Measurements from ENCODE around the gene MRPS27. TPM values are rescaled to one million over a fixed set of nuclear protein-coding genes. Genes with fewer than 3 reads are reported as not detected.

The MRPS27 gene
- total RNA-seq, 4 donors from 2014 or later = 48.6 to 57.9 (median 55.1) TPM

GRCh38 chr5:72223371-72223770 lies 96.7 kb downstream of the MRPS27 start:
- H3K36me3 ChIP-seq = peaks cover 0 to 93% of the 10 kb centered on the region in 2 donors
- H3K4me1 ChIP-seq = peaks cover 0 to 11% (median 5%) of the 10 kb centered on the region in 3 donors
- no peak for ATAC-seq
- H3K9me3 ChIP-seq = no peaks in the 10 kb centered on the region
- H3K27ac ChIP-seq = no peak overlapping the region
- TF ChIP-seq POLR2A (IDR thresholded peaks at IDR 0.05) (no peak), POLR2AphosphoS5 (IDR thresholded peaks at IDR 0.05) (no peak), CTCF (IDR thresholded peaks at IDR 0.05) (no peak), EP300 (IDR thresholded peaks at IDR 0.05) (no peak)
- H3K27me3 ChIP-seq = no peaks in the 10 kb centered on the region
- H3K4me3 ChIP-seq = no peak overlapping the region
- 91 to 96% methylated on average over 4 of the region's 4 CpGs for WGBS, 2 donors (ENCODE audit: low coverage in 1 of 2)

- Histone ChIP-seq H3K4me1 (peaks cover 0 to 11% (median 5%) of the 10 kb centered on the region in 3 donors), H3K36me3 (peaks cover 0 to 95% of the 10 kb centered on the region in 2 donors), H3K27me3 (no peaks in the 10 kb centered on the region), H3K27ac (no peak overlapping the region), H3K4me3 (no peak overlapping the region), H3K9me3 (no peaks in the 10 kb centered on the region)
- WGBS, 2 donors (ENCODE audit: low coverage in 1 of 2) = 73 to 95% methylated on average over 1 of the region's 1 CpG
- no peak for ATAC-seq
- TF ChIP-seq POLR2AphosphoS5 (IDR thresholded peaks at IDR 0.05) (no peak), EP300 (IDR thresholded peaks at IDR 0.05) (no peak)
Measured at GRCh38 chr5:72222521-72222920, 97.5 kb downstream of the MRPS27 start.

- 85% methylated on average over 4 of the region's 4 CpGs; no CpG with 5 or more reads in 1 of the 2 donors for WGBS, 2 donors (ENCODE audit: low coverage in 1 of 2)
- H3K36me3 ChIP-seq = peaks cover 0 to 96% of the 10 kb centered on the region in 2 donors
Measured at GRCh38 chr5:72221541-72221940, 98.5 kb downstream of the MRPS27 start.

GRCh38 chr5:72221099-72221498 lies 98.9 kb downstream of the MRPS27 start:
- WGBS, 2 donors (ENCODE audit: low coverage in 1 of 2) = 100% methylated on average over 1 of the region's 1 CpG
- Histone ChIP-seq H3K36me3 (peaks cover 0 to 94% of the 10 kb centered on the region in 2 donors), H3K4me1 (peaks cover 0 to 11% (median 5%) of the 10 kb centered on the region in 3 donors), H3K27me3 (no peaks in the 10 kb centered on the region), H3K27ac (no peak overlapping the region), H3K4me3 (no peak overlapping the region), H3K9me3 (no peaks in the 10 kb centered on the region)
- TF ChIP-seq POLR2AphosphoS5 (IDR thresholded peaks at IDR 0.05) (no peak), POLR2A (IDR thresholded peaks at IDR 0.05) (no peak), CTCF (IDR thresholded peaks at IDR 0.05) (no peak), EP300 (IDR thresholded peaks at IDR 0.05) (no peak)
- no peak for ATAC-seq

More at GRCh38 chr5:72221541-72221940, 98.5 kb downstream of the MRPS27 start:
- Histone ChIP-seq H3K4me3 (no peak overlapping the region), H3K27me3 (no peaks in the 10 kb centered on the region), H3K27ac (no peak overlapping the region), H3K4me1 (peaks cover 0 to 11% (median 5%) of the 10 kb centered on the region in 3 donors), H3K9me3 (no peaks in the 10 kb centered on the region)
- TF ChIP-seq POLR2AphosphoS5 (IDR thresholded peaks at IDR 0.05) = no peak
- no peak for TF ChIP-seq POLR2A (IDR thresholded peaks at IDR 0.05)
- no peak for TF ChIP-seq EP300 (IDR thresholded peaks at IDR 0.05)
- no peak for TF ChIP-seq CTCF (IDR thresholded peaks at IDR 0.05)
- ATAC-seq = no peak

- TF ChIP-seq POLR2A (IDR thresholded peaks at IDR 0.05) (no peak), EP300 (IDR thresholded peaks at IDR 0.05) (no peak)
- H3K9me3 ChIP-seq = no peaks in the 10 kb centered on the region
- ATAC-seq = no peak
- no peak overlapping the region for H3K4me3 ChIP-seq
- no peak overlapping the region for H3K27ac ChIP-seq
- no peaks in the 10 kb centered on the region for H3K27me3 ChIP-seq
- peaks cover 0 to 54% of the 10 kb centered on the region in 2 donors for H3K36me3 ChIP-seq
- WGBS, 2 donors (ENCODE audit: low coverage in 1 of 2) = 95 to 96% methylated on average over 3 of the region's 3 CpGs
- H3K4me1 ChIP-seq = peaks cover 0 to under 1% (median 0%) of the 10 kb centered on the region in 3 donors
Measured at GRCh38 chr5:72216756-72217155, 103.3 kb downstream of the MRPS27 start.

- Histone ChIP-seq H3K27ac (no peak overlapping the region), H3K9me3 (no peaks in the 10 kb centered on the region), H3K4me3 (no peak overlapping the region), H3K27me3 (no peaks in the 10 kb centered on the region), H3K36me3 (peaks cover 0 to 31% of the 10 kb centered on the region in 2 donors), H3K4me1 (peaks cover 6 to 19% (median 7%) of the 10 kb centered on the region in 3 donors)
- no peak for ATAC-seq
- no peak for TF ChIP-seq CTCF (IDR thresholded peaks at IDR 0.05)
- no peak for TF ChIP-seq POLR2AphosphoS5 (IDR thresholded peaks at IDR 0.05)
- TF ChIP-seq POLR2A (IDR thresholded peaks at IDR 0.05) = no peak
- TF ChIP-seq EP300 (IDR thresholded peaks at IDR 0.05) = no peak
- 69% methylated on average over 2 of the region's 4 CpGs; no CpG with 5 or more reads in 1 of the 2 donors for WGBS, 2 donors (ENCODE audit: low coverage in 1 of 2)
Measured at GRCh38 chr5:72214168-72214567, 105.9 kb downstream of the MRPS27 start.
